Astrocyte (in vitro differentiated cells and primary cell): ENCODE data around the gene LRRC31. TPM values are rescaled to one million over a fixed set of nuclear protein-coding genes. Genes with fewer than 3 reads are reported as not detected.
A peak's percentile ranks its signal among the peaks of the same experiment; 100 is the strongest.

Source experiments
- DNase-seq: peaks from one replicate; pipeline ENCODE4 v3.0.0-alpha.2; 2010; ENCODE audit warnings: low read depth
- FAIRE-seq: peaks from 2 replicates; lab custom pipeline; 2011; peaks lifted over from hg19 to GRCh38; lab: Jason Lieb, UNC
- H2AFZ ChIP-seq: 2 replicates; pipeline ENCODE4 v1.6.0; 2012; ENCODE audit warnings: low read depth, low read length, inconsistent platforms
- H3K27ac ChIP-seq: 2 replicates; pipeline ENCODE4 v1.5.1; 2011; ENCODE audit warnings: low read depth, low read length, inconsistent platforms
- H3K27me3 ChIP-seq: 2 replicates; pipeline ENCODE4 v1.6.0; 2011; ENCODE audit warnings: low read length, inconsistent platforms; ENCODE audit not compliant: insufficient read depth
- H3K36me3 ChIP-seq: 2 replicates; pipeline ENCODE4 v1.5.1; 2011; ENCODE audit warnings: low read length, inconsistent platforms; ENCODE audit not compliant: insufficient read depth
- H3K4me1 ChIP-seq: 2 replicates; pipeline ENCODE4 v1.5.1; 2011; ENCODE audit warnings: low read length, inconsistent platforms; ENCODE audit not compliant: insufficient read depth
- H3K4me2 ChIP-seq: 2 replicates; pipeline ENCODE4 v1.6.0; 2012; ENCODE audit warnings: low read length, inconsistent platforms
- H3K4me3 ChIP-seq: 2 replicates; pipeline ENCODE4 v1.5.1; 2011; ENCODE audit warnings: low read depth, mild to moderate bottlenecking, low read length, inconsistent platforms; ENCODE audit not compliant: insufficient read depth
- H3K79me2 ChIP-seq: 2 replicates; pipeline ENCODE4 v1.6.0; 2012; ENCODE audit warnings: mild to moderate bottlenecking, low read length, inconsistent platforms; ENCODE audit not compliant: insufficient read depth
- H3K9ac ChIP-seq: 2 replicates; pipeline ENCODE4 v1.6.0; 2012; ENCODE audit warnings: mild to moderate bottlenecking, low read length, inconsistent platforms
- H3K9me3 ChIP-seq: 2 replicates; pipeline ENCODE4 v1.5.1; 2012; ENCODE audit warnings: low read depth, mild to moderate bottlenecking, low read length, inconsistent platforms; ENCODE audit not compliant: insufficient read depth
- H4K20me1 ChIP-seq: 2 replicates; pipeline ENCODE4 v1.6.0; 2012; ENCODE audit warnings: low read length, inconsistent platforms; ENCODE audit not compliant: insufficient read depth
- H3K27ac Mint-ChIP-seq: one replicate; pipeline ENCODE4 v1.8.0; 2021; ENCODE audit warnings: mild to moderate bottlenecking, mixed read lengths; ENCODE audit not compliant: unreplicated experiment
- H3K27me3 Mint-ChIP-seq: one replicate; pipeline ENCODE4 v1.8.0; 2021; ENCODE audit warnings: low read depth, mixed read lengths; ENCODE audit not compliant: unreplicated experiment
- H3K36me3 Mint-ChIP-seq: one replicate; pipeline ENCODE4 v1.8.0; 2021; ENCODE audit warnings: low read depth, mixed read lengths; ENCODE audit not compliant: unreplicated experiment
- H3K4me1 Mint-ChIP-seq: one replicate; pipeline ENCODE4 v1.8.0; 2021; ENCODE audit warnings: low read depth, mixed read lengths; ENCODE audit not compliant: unreplicated experiment
- H3K4me3 Mint-ChIP-seq: one replicate; pipeline ENCODE4 v1.8.0; 2021; ENCODE audit warnings: mild to moderate bottlenecking, moderate library complexity, mixed read lengths; ENCODE audit not compliant: unreplicated experiment
- H3K9me3 Mint-ChIP-seq: one replicate; pipeline ENCODE4 v1.8.0; 2021; ENCODE audit warnings: mild to moderate bottlenecking, mixed read lengths; ENCODE audit not compliant: unreplicated experiment
- CTCF ChIP-seq: IDR thresholded peaks from 2 replicates; pipeline ENCODE4 v1.5.1; 2011; ENCODE audit warnings: low read depth, mild to moderate bottlenecking, inconsistent platforms, low read length, moderate library complexity; ENCODE audit not compliant: insufficient read depth
- EZH2 ChIP-seq: IDR thresholded peaks from 2 replicates; pipeline ENCODE4 v1.6.1; 2012; ENCODE audit warnings: mild to moderate bottlenecking, low read length, inconsistent platforms; ENCODE audit not compliant: insufficient read depth
- total RNA-seq: library from RNA; stranded (reverse); gene quantifications from 2 replicates; pipeline ENCODE4 v1.2.1, GENCODE V29; 2021

Gene LRRC31
- total RNA-seq, 1 donor from 2014 or later, result 0.16 TPM

GRCh38 chr3:169836078-169836941, 33.4 kb downstream of the LRRC31 start:
- Histone ChIP-seq H2AFZ (peak overlapping the region; percentile 38), H3K79me2 (no peaks in the 10 kb centered on the region), H3K9me3 (no peaks in the 10 kb centered on the region), H3K4me3 (no peak overlapping the region), H3K36me3 (no peaks in the 10 kb centered on the region), H3K27me3 (no peaks in the 10 kb centered on the region), H3K27ac (no peak overlapping the region), H3K9ac (no peak overlapping the region), H3K4me2 (no peak overlapping the region), H4K20me1 (no peaks in the 10 kb centered on the region), H3K4me1 (no peaks in the 10 kb centered on the region)
- Mint-ChIP-seq H3K36me3 (no peaks in the 10 kb centered on the region), H3K27me3 (peaks cover 3% of the 10 kb centered on the region), H3K4me3 (no peak overlapping the region), H3K27ac (peak overlapping the region; percentile 78), H3K4me1 (peaks cover 14% of the 10 kb centered on the region), H3K9me3 (no peaks in the 10 kb centered on the region)
- FAIRE-seq (no peak), DNase-seq (no peak)
- TF ChIP-seq CTCF (no peak), EZH2 (no peak)

GRCh38 chr3:169835533-169835932, 34.2 kb downstream of the LRRC31 start:
- no peaks in the 10 kb centered on the region for H3K79me2 ChIP-seq
- H3K9me3 ChIP-seq, result no peaks in the 10 kb centered on the region
- Mint-ChIP-seq H3K27ac (no peak overlapping the region), H3K4me3 (no peak overlapping the region), H3K36me3 (no peaks in the 10 kb centered on the region), H3K9me3 (no peaks in the 10 kb centered on the region), H3K4me1 (peaks cover 14% of the 10 kb centered on the region), H3K27me3 (peaks cover 3% of the 10 kb centered on the region)
- no peak overlapping the region for H3K27ac ChIP-seq
- no peak for FAIRE-seq
- no peak overlapping the region for H3K4me2 ChIP-seq
- H4K20me1 ChIP-seq, result no peaks in the 10 kb centered on the region
- TF ChIP-seq CTCF (no peak), EZH2 (no peak)
- no peaks in the 10 kb centered on the region for H3K27me3 ChIP-seq
- no peaks in the 10 kb centered on the region for H3K4me1 ChIP-seq
- H2AFZ ChIP-seq, result no peak overlapping the region
- no peak overlapping the region for H3K4me3 ChIP-seq
- no peak for DNase-seq
- no peak overlapping the region for H3K9ac ChIP-seq
- H3K36me3 ChIP-seq, result no peaks in the 10 kb centered on the region

DNA sequence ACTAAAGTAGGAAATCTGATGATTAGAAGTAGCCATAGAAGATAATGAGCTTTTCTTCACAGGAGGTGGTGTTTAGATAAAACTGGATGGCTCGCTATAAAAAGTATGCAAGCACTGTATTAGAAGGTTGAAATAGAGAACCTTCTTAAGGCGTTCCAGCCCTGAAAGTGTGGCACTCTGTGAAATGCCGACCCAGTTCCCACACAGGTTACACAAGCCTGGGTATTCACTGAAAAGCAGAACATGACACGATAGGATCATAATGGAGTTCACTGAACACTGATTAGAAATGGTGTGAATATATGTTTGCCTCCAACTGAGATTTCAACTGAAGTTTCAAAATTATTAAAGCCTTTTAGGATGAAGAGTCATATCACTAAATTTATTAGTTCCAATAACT, 42.0 kb downstream of the LRRC31 start:
- Mint-ChIP-seq H3K27ac (no peak overlapping the region), H3K36me3 (no peaks in the 10 kb centered on the region), H3K9me3 (no peaks in the 10 kb centered on the region), H3K27me3 (no peaks in the 10 kb centered on the region), H3K4me3 (no peak overlapping the region), H3K4me1 (peaks cover 3% of the 10 kb centered on the region)
- no peaks in the 10 kb centered on the region for H3K9me3 ChIP-seq
- H3K4me1 ChIP-seq, result no peaks in the 10 kb centered on the region
- no peak overlapping the region for H3K9ac ChIP-seq
- TF ChIP-seq EZH2 (no peak), CTCF (no peak)
- H3K27me3 ChIP-seq, result no peaks in the 10 kb centered on the region
- no peak overlapping the region for H3K4me2 ChIP-seq
- no peak overlapping the region for H3K27ac ChIP-seq
- no peaks in the 10 kb centered on the region for H4K20me1 ChIP-seq
- no peaks in the 10 kb centered on the region for H3K79me2 ChIP-seq
- H2AFZ ChIP-seq, result no peak overlapping the region
- no peak for FAIRE-seq
- no peak for DNase-seq
- no peak overlapping the region for H3K4me3 ChIP-seq
- no peaks in the 10 kb centered on the region for H3K36me3 ChIP-seq
